Astrocyte (in vitro differentiated cells and primary cell): Measurements from ENCODE around the gene ZNF609. TPM values are rescaled to one million over a fixed set of nuclear protein-coding genes. Genes with fewer than 3 reads are reported as not detected.

Experiments
- DNase-seq: peaks from one replicate; pipeline ENCODE4 v3.0.0-alpha.2; 2010; ENCODE audit warnings: low read depth
- FAIRE-seq: peaks from 2 replicates; lab custom pipeline; 2011; peaks lifted over from hg19 to GRCh38; lab: Jason Lieb, UNC
- H2AFZ ChIP-seq: 2 replicates; pipeline ENCODE4 v1.6.0; 2012; ENCODE audit warnings: low read depth, low read length, inconsistent platforms
- H3K27ac ChIP-seq: 2 replicates; pipeline ENCODE4 v1.5.1; 2011; ENCODE audit warnings: low read depth, low read length, inconsistent platforms
- H3K27me3 ChIP-seq: 2 replicates; pipeline ENCODE4 v1.6.0; 2011; ENCODE audit warnings: low read length, inconsistent platforms; ENCODE audit not compliant: insufficient read depth
- H3K36me3 ChIP-seq: 2 replicates; pipeline ENCODE4 v1.5.1; 2011; ENCODE audit warnings: low read length, inconsistent platforms; ENCODE audit not compliant: insufficient read depth
- H3K4me1 ChIP-seq: 2 replicates; pipeline ENCODE4 v1.5.1; 2011; ENCODE audit warnings: low read length, inconsistent platforms; ENCODE audit not compliant: insufficient read depth
- H3K4me2 ChIP-seq: 2 replicates; pipeline ENCODE4 v1.6.0; 2012; ENCODE audit warnings: low read length, inconsistent platforms
- H3K4me3 ChIP-seq: 2 replicates; pipeline ENCODE4 v1.5.1; 2011; ENCODE audit warnings: low read depth, mild to moderate bottlenecking, low read length, inconsistent platforms; ENCODE audit not compliant: insufficient read depth
- H3K79me2 ChIP-seq: 2 replicates; pipeline ENCODE4 v1.6.0; 2012; ENCODE audit warnings: mild to moderate bottlenecking, low read length, inconsistent platforms; ENCODE audit not compliant: insufficient read depth
- H3K9ac ChIP-seq: 2 replicates; pipeline ENCODE4 v1.6.0; 2012; ENCODE audit warnings: mild to moderate bottlenecking, low read length, inconsistent platforms
- H3K9me3 ChIP-seq: 2 replicates; pipeline ENCODE4 v1.5.1; 2012; ENCODE audit warnings: low read depth, mild to moderate bottlenecking, low read length, inconsistent platforms; ENCODE audit not compliant: insufficient read depth
- H4K20me1 ChIP-seq: 2 replicates; pipeline ENCODE4 v1.6.0; 2012; ENCODE audit warnings: low read length, inconsistent platforms; ENCODE audit not compliant: insufficient read depth
- H3K27ac Mint-ChIP-seq: one replicate; pipeline ENCODE4 v1.8.0; 2021; ENCODE audit warnings: mild to moderate bottlenecking, mixed read lengths; ENCODE audit not compliant: unreplicated experiment
- H3K27me3 Mint-ChIP-seq: one replicate; pipeline ENCODE4 v1.8.0; 2021; ENCODE audit warnings: low read depth, mixed read lengths; ENCODE audit not compliant: unreplicated experiment
- H3K36me3 Mint-ChIP-seq: one replicate; pipeline ENCODE4 v1.8.0; 2021; ENCODE audit warnings: low read depth, mixed read lengths; ENCODE audit not compliant: unreplicated experiment
- H3K4me1 Mint-ChIP-seq: one replicate; pipeline ENCODE4 v1.8.0; 2021; ENCODE audit warnings: low read depth, mixed read lengths; ENCODE audit not compliant: unreplicated experiment
- H3K4me3 Mint-ChIP-seq: one replicate; pipeline ENCODE4 v1.8.0; 2021; ENCODE audit warnings: mild to moderate bottlenecking, moderate library complexity, mixed read lengths; ENCODE audit not compliant: unreplicated experiment
- H3K9me3 Mint-ChIP-seq: one replicate; pipeline ENCODE4 v1.8.0; 2021; ENCODE audit warnings: mild to moderate bottlenecking, mixed read lengths; ENCODE audit not compliant: unreplicated experiment
- CTCF ChIP-seq: IDR thresholded peaks from 2 replicates; pipeline ENCODE4 v1.5.1; 2011; ENCODE audit warnings: low read depth, mild to moderate bottlenecking, inconsistent platforms, low read length, moderate library complexity; ENCODE audit not compliant: insufficient read depth
- EZH2 ChIP-seq: IDR thresholded peaks from 2 replicates; pipeline ENCODE4 v1.6.1; 2012; ENCODE audit warnings: mild to moderate bottlenecking, low read length, inconsistent platforms; ENCODE audit not compliant: insufficient read depth
- total RNA-seq: library from RNA; stranded (reverse); gene quantifications from 2 replicates; pipeline ENCODE4 v1.2.1, GENCODE V29; 2021

ZNF609 gene
- total RNA-seq, 1 donor from 2014 or later: 38.5 TPM

GRCh38 chr15:64483749-64484148 lies 23.4 kb downstream of the ZNF609 start:
- no peak for TF ChIP-seq EZH2
- TF ChIP-seq CTCF: no peak
- H3K4me2 ChIP-seq: no peak overlapping the region
- no peak overlapping the region for H3K27ac Mint-ChIP-seq
- H3K4me1 ChIP-seq: no peaks in the 10 kb centered on the region
- no peak for FAIRE-seq
- H3K79me2 ChIP-seq: peaks cover 69% of the 10 kb centered on the region
- H3K36me3 ChIP-seq: no peaks in the 10 kb centered on the region
- H3K27ac ChIP-seq: no peak overlapping the region
- DNase-seq: no peak
- H3K4me1 Mint-ChIP-seq: no peaks in the 10 kb centered on the region
- no peaks in the 10 kb centered on the region for H3K9me3 ChIP-seq
- no peak overlapping the region for H3K9ac ChIP-seq
- no peaks in the 10 kb centered on the region for H3K9me3 Mint-ChIP-seq
- peaks cover 40% of the 10 kb centered on the region for H4K20me1 ChIP-seq
- H3K4me3 ChIP-seq: no peak overlapping the region
- peaks cover 6% of the 10 kb centered on the region for H3K36me3 Mint-ChIP-seq
- H2AFZ ChIP-seq: no peak overlapping the region
- no peaks in the 10 kb centered on the region for H3K27me3 ChIP-seq
- H3K27me3 Mint-ChIP-seq: no peaks in the 10 kb centered on the region
- H3K4me3 Mint-ChIP-seq: no peak overlapping the region

GRCh38 chr15:64485796-64486195 lies 25.4 kb downstream of the ZNF609 start:
- DNase-seq: no peak
- Mint-ChIP-seq H3K9me3 (no peaks in the 10 kb centered on the region), H3K4me1 (no peaks in the 10 kb centered on the region), H3K36me3 (peaks cover 9% of the 10 kb centered on the region), H3K27me3 (no peaks in the 10 kb centered on the region), H3K4me3 (no peak overlapping the region), H3K27ac (no peak overlapping the region)
- FAIRE-seq: no peak
- H3K9ac ChIP-seq: no peak overlapping the region
- no peak overlapping the region for H2AFZ ChIP-seq
- no peak overlapping the region for H3K4me3 ChIP-seq
- TF ChIP-seq CTCF (no peak), EZH2 (no peak)
- H3K27ac ChIP-seq: no peak overlapping the region
- no peaks in the 10 kb centered on the region for H3K27me3 ChIP-seq
- H3K79me2 ChIP-seq: peaks cover 61% of the 10 kb centered on the region
- no peaks in the 10 kb centered on the region for H3K4me1 ChIP-seq
- H3K4me2 ChIP-seq: no peak overlapping the region
- no peaks in the 10 kb centered on the region for H3K36me3 ChIP-seq
- H4K20me1 ChIP-seq: peaks cover 37% of the 10 kb centered on the region
- H3K9me3 ChIP-seq: no peaks in the 10 kb centered on the region

- Histone ChIP-seq H2AFZ (no peak overlapping the region), H3K9me3 (no peaks in the 10 kb centered on the region), H3K4me2 (no peak overlapping the region), H3K79me2 (peaks cover 61% of the 10 kb centered on the region), H3K36me3 (peaks cover 4% of the 10 kb centered on the region), H3K4me3 (no peak overlapping the region), H4K20me1 (peaks cover 54% of the 10 kb centered on the region), H3K27ac (no peak overlapping the region), H3K27me3 (no peaks in the 10 kb centered on the region), H3K9ac (no peak overlapping the region), H3K4me1 (no peaks in the 10 kb centered on the region)
- TF ChIP-seq EZH2: no peak
- TF ChIP-seq CTCF: no peak
- DNase-seq (no peak), FAIRE-seq (no peak)
- no peak overlapping the region for H3K27ac Mint-ChIP-seq
- no peaks in the 10 kb centered on the region for H3K4me1 Mint-ChIP-seq
- no peaks in the 10 kb centered on the region for H3K9me3 Mint-ChIP-seq
- H3K36me3 Mint-ChIP-seq: peaks cover 7% of the 10 kb centered on the region
- H3K4me3 Mint-ChIP-seq: no peak overlapping the region
- H3K27me3 Mint-ChIP-seq: no peaks in the 10 kb centered on the region
Observed at GRCh38 chr15:64490598-64491259, 30.4 kb downstream of the ZNF609 start.
